ENCODE measurements around the gene CYP2E1. TPM values are rescaled to one million over a fixed set of nuclear protein-coding genes. Genes with fewer than 3 reads are reported as not detected.
"Not testable (repeated sequence)": the region's sequence is repeated elsewhere in the genome, so short reads cannot be mapped to it uniquely, and the experiment has no call there.

The CYP2E1 gene
- total RNA-seq, 1 experiment from 2014 or later = not detected

GRCh38 chr10:133565441-133566294, 38.5 kb downstream of the CYP2E1 start, which contains the start of gene SYCE1:
Gene SYCE1 (minus strand): TSS chr10:133565583. CDS start chr10:133565529, 54 bp downstream.
- in situ Hi-C loops (cut with HindIII; ENCODE audit: low pct_unique_long_range_greater_than_20kb, low sequenced_read_pairs) = no loop called here
- DNase-seq (ENCODE audit: low read depth) = no peak

GRCh38 chr10:133567119-133567518, 40.0 kb downstream of the CYP2E1 start:
- no peak for DNase-seq (ENCODE audit: low read depth)
- in situ Hi-C loops (cut with HindIII; ENCODE audit: low pct_unique_long_range_greater_than_20kb, low sequenced_read_pairs) = no loop called here

GRCh38 chr10:133567609-133568286, 40.6 kb downstream of the CYP2E1 start:
- DNase-seq (ENCODE audit: low read depth) = no peak
- in situ Hi-C loops (cut with HindIII; ENCODE audit: low pct_unique_long_range_greater_than_20kb, low sequenced_read_pairs) = no loop called here

GRCh38 chr10:133568287-133568614, 41.1 kb downstream of the CYP2E1 start:
- in situ Hi-C loops (cut with HindIII; ENCODE audit: low pct_unique_long_range_greater_than_20kb, low sequenced_read_pairs) = no loop called here
- no peak for DNase-seq (ENCODE audit: low read depth)

GRCh38 chr10:133568831-133569527, 41.8 kb downstream of the CYP2E1 start:
- DNase-seq (ENCODE audit: low read depth); in situ Hi-C loops (cut with HindIII; ENCODE audit: low pct_unique_long_range_greater_than_20kb, low sequenced_read_pairs): not testable (repeated sequence)

- in situ Hi-C loops (cut with HindIII; ENCODE audit: low pct_unique_long_range_greater_than_20kb, low sequenced_read_pairs); DNase-seq (ENCODE audit: low read depth): not testable (repeated sequence)
These were observed 42.6 kb downstream of the CYP2E1 start for GRCh38 chr10:133569801-133570200.

- DNase-seq (ENCODE audit: low read depth); in situ Hi-C loops (cut with HindIII; ENCODE audit: low pct_unique_long_range_greater_than_20kb, low sequenced_read_pairs): not testable (repeated sequence)
These were observed 44.9 kb downstream of the CYP2E1 start for GRCh38 chr10:133572055-133572454.

- in situ Hi-C loops (cut with HindIII; ENCODE audit: low pct_unique_long_range_greater_than_20kb, low sequenced_read_pairs); DNase-seq (ENCODE audit: low read depth): not testable (repeated sequence)
These were observed 46.3 kb downstream of the CYP2E1 start for GRCh38 chr10:133573460-133573859.

GRCh38 chr10:133577037-133577436, 49.9 kb downstream of the CYP2E1 start:
- in situ Hi-C loops (cut with HindIII; ENCODE audit: low pct_unique_long_range_greater_than_20kb, low sequenced_read_pairs); DNase-seq (ENCODE audit: low read depth): not testable (repeated sequence)

Other genes starting within 250 kb of the CYP2E1 start
- gene TUBGCP2, start 218.5 kb upstream of the CYP2E1 start, total RNA-seq (2014; rRNA removed; shearing (Covaris generic); ENCODE audit: low replicate concordance) = 73.2 and 76.2 TPM in 2 replicates
- gene ZNF511, start 218.4 kb upstream of the CYP2E1 start, total RNA-seq (2014; rRNA removed; shearing (Covaris generic); ENCODE audit: low replicate concordance) = 74.5 and 97.5 TPM in 2 replicates
- gene CALY, start 190.5 kb upstream of the CYP2E1 start, total RNA-seq (2014; rRNA removed; shearing (Covaris generic); ENCODE audit: low replicate concordance) = not detected in 2 replicates
- not detected in 2 replicates for gene PRAP1, start 180.0 kb upstream of the CYP2E1 start, total RNA-seq (2014; rRNA removed; shearing (Covaris generic); ENCODE audit: low replicate concordance)
- 26.6 and 38.3 TPM in 2 replicates for gene FUOM, start 169.3 kb upstream of the CYP2E1 start, total RNA-seq (2014; rRNA removed; shearing (Covaris generic); ENCODE audit: low replicate concordance)
- 95.9 and 100 TPM in 2 replicates for gene ECHS1, start 154.0 kb upstream of the CYP2E1 start, total RNA-seq (2014; rRNA removed; shearing (Covaris generic); ENCODE audit: low replicate concordance)
- gene PAOX, start 148.1 kb upstream of the CYP2E1 start, total RNA-seq (2014; rRNA removed; shearing (Covaris generic); ENCODE audit: low replicate concordance) = 12.1 and 16.9 TPM in 2 replicates
- 65.6 and 75.7 TPM in 2 replicates for gene MTG1, start 133.2 kb upstream of the CYP2E1 start, total RNA-seq (2014; rRNA removed; shearing (Covaris generic); ENCODE audit: low replicate concordance)
- not detected in 2 replicates for gene SPRN, start 102.7 kb upstream of the CYP2E1 start, total RNA-seq (2014; rRNA removed; shearing (Covaris generic); ENCODE audit: low replicate concordance)
- gene SCART1, start 73.4 kb upstream of the CYP2E1 start, total RNA-seq (2014; rRNA removed; shearing (Covaris generic); ENCODE audit: low replicate concordance) = 0.27 TPM in 1 of 2 replicates, not detected in the other
- not detected in 2 replicates for gene SYCE1, start 38.2 kb downstream of the CYP2E1 start, total RNA-seq (2014; rRNA removed; shearing (Covaris generic); ENCODE audit: low replicate concordance)
- gene FRG2B, start 99.4 kb downstream of the CYP2E1 start, total RNA-seq (2014; rRNA removed; shearing (Covaris generic); ENCODE audit: low replicate concordance) = not detected in 2 replicates

All from Caki2 (cell line).